Vagina (tissue), 2 donors: ENCODE data around the gene FBXO7.

Experiments
- CTCF ChIP-seq, 3 experiments: fragments of 450-650 bp in 2 of 3; fragments of 200-600 bp in 1 of 3; sonication (generic) in 1 of 3; IDR thresholded peaks; one replicate each; pipeline ENCODE4 v1.5.1; 2017 to 2019; ENCODE audit warnings: antibody characterized with exemption in 3 of 3, mild to moderate bottlenecking in 2 of 3, moderate library complexity in 2 of 3
- POLR2A ChIP-seq, 2 donors: fragments of 450-650 bp; IDR thresholded peaks; one replicate each; pipeline ENCODE4 v1.6.1; 2017; ENCODE audit warnings: antibody characterized with exemption in 2 of 2, mild to moderate bottlenecking in 2 of 2, moderate library complexity in 2 of 2

DNA sequence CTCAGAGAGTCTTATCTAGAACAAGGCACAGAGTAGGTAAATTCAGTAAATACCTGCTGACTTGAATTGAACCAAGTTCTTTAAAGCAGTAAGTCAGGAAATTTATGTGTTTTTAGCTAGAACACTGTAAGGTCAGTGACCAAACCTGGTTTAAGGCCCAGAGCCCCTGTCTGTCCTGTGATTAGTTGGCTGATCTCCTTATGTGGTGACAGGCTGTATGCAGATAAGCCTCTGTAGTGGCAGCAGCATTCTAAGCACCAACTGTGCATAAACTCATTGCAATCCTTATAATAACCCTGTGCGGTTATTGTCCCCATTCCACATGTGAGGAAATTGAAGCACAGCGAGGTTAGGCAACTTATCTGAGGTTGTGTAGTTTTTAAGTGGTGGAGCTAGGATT is 40.5 kb downstream of the FBXO7 start:
- TF ChIP-seq CTCF (IDR thresholded peaks at IDR 0.05), result no peak
- TF ChIP-seq POLR2A (IDR thresholded peaks at IDR 0.05), result no peak
